Measurements from ENCODE around the gene RAB31. TPM values are rescaled to one million over a fixed set of nuclear protein-coding genes. Genes with fewer than 3 reads are reported as not detected.
"Not testable (repeated sequence)": the region's sequence is repeated elsewhere in the genome, so short reads cannot be mapped to it uniquely, and the experiment has no call there.

The RAB31 gene
- total and polyA plus RNA-seq, 5 donors from 2014 or later, result 0.78 to 5.8 (median 1.3) TPM

GRCh38 chr18:9900699-9901098, 192.6 kb downstream of the RAB31 start:
- Histone ChIP-seq H3K4me1 (ENCODE audit: control insufficient read depth, insufficient read depth, low read length, poor library complexity, severe bottlenecking) (no peaks in the 10 kb centered on the region), H3K27ac (ENCODE audit: insufficient read depth, low read length, poor library complexity, severe bottlenecking) (no peak overlapping the region), H3K4me3 (ENCODE audit: low read depth, low read length) (no peak overlapping the region), H3K9me3 (ENCODE audit: control insufficient read depth in 2 of 2, low read length in 2 of 2) (no peaks in the 10 kb centered on the region), H3K27me3 (ENCODE audit: control insufficient read depth, insufficient read depth, low read length) (peaks cover 3% of the 10 kb centered on the region), H3K36me3 (ENCODE audit: control insufficient read depth, insufficient read depth, low read length) (no peaks in the 10 kb centered on the region)
- DNase-seq, result no peak
- peaks cover 12% of the 10 kb centered on the region for H3K27me3 Mint-ChIP-seq
- H3K36me3 Mint-ChIP-seq, result no peaks in the 10 kb centered on the region
- H3K4me1 Mint-ChIP-seq, result peaks cover 0 to 8% (median 1%) of the 10 kb centered on the region in 4 donors
- ATAC-seq (ENCODE audit: low read depth in 2 of 2), result no peak
- no peak overlapping the region for H3K27ac Mint-ChIP-seq
- H3K9me3 Mint-ChIP-seq, result no peaks in the 10 kb centered on the region
- H3K4me3 Mint-ChIP-seq, result no peak overlapping the region

- DNase-seq, result no peak
- H3K9me3 ChIP-seq (ENCODE audit: control insufficient read depth in 2 of 2, low read length in 2 of 2), result no peaks in the 10 kb centered on the region
- Mint-ChIP-seq H3K27ac (no peak overlapping the region), H3K4me3 (no peak overlapping the region), H3K9me3 (no peaks in the 10 kb centered on the region), H3K36me3 (no peaks in the 10 kb centered on the region), H3K4me1 (peaks cover 0 to 8% (median 1%) of the 10 kb centered on the region in 4 donors), H3K27me3 (peaks cover 19% of the 10 kb centered on the region)
- no peak for ATAC-seq (ENCODE audit: low read depth in 2 of 2)
- no peak overlapping the region for H3K27ac ChIP-seq (ENCODE audit: insufficient read depth, low read length, poor library complexity, severe bottlenecking)
- H3K4me3 ChIP-seq (ENCODE audit: low read depth, low read length), result no peak overlapping the region
- no peaks in the 10 kb centered on the region for H3K36me3 ChIP-seq (ENCODE audit: control insufficient read depth, insufficient read depth, low read length)
- H3K4me1 ChIP-seq (ENCODE audit: control insufficient read depth, insufficient read depth, low read length, poor library complexity, severe bottlenecking), result no peaks in the 10 kb centered on the region
- peaks cover 5% of the 10 kb centered on the region for H3K27me3 ChIP-seq (ENCODE audit: control insufficient read depth, insufficient read depth, low read length)
Observed at GRCh38 chr18:9901377-9901776, 193.3 kb downstream of the RAB31 start.

GRCh38 chr18:9902264-9902663, 194.2 kb downstream of the RAB31 start:
- H3K4me1 ChIP-seq (ENCODE audit: control insufficient read depth, insufficient read depth, low read length, poor library complexity, severe bottlenecking); H3K27ac Mint-ChIP-seq; H3K36me3 ChIP-seq (ENCODE audit: control insufficient read depth, insufficient read depth, low read length); H3K27me3 ChIP-seq (ENCODE audit: control insufficient read depth, insufficient read depth, low read length); H3K4me3 ChIP-seq (ENCODE audit: low read depth, low read length); H3K4me3 Mint-ChIP-seq; ATAC-seq (ENCODE audit: low read depth in 2 of 2); H3K9me3 Mint-ChIP-seq; DNase-seq; H3K4me1 Mint-ChIP-seq; H3K9me3 ChIP-seq (ENCODE audit: control insufficient read depth in 2 of 2, low read length in 2 of 2); H3K36me3 Mint-ChIP-seq; H3K27ac ChIP-seq (ENCODE audit: insufficient read depth, low read length, poor library complexity, severe bottlenecking): not testable (repeated sequence)
- peaks cover 25% of the 10 kb centered on the region for H3K27me3 Mint-ChIP-seq

- no peak overlapping the region for H3K4me3 ChIP-seq (ENCODE audit: low read depth, low read length)
- no peaks in the 10 kb centered on the region for H3K36me3 Mint-ChIP-seq
- no peaks in the 10 kb centered on the region for H3K36me3 ChIP-seq (ENCODE audit: control insufficient read depth, insufficient read depth, low read length)
- DNase-seq (no peak), ATAC-seq (ENCODE audit: low read depth in 2 of 2) (no peak)
- H3K9me3 Mint-ChIP-seq, result peaks cover 0 to under 1% (median 0%) of the 10 kb centered on the region in 7 donors
- H3K4me1 ChIP-seq (ENCODE audit: control insufficient read depth, insufficient read depth, low read length, poor library complexity, severe bottlenecking), result no peaks in the 10 kb centered on the region
- H3K27me3 ChIP-seq (ENCODE audit: control insufficient read depth, insufficient read depth, low read length), result peaks cover 10% of the 10 kb centered on the region
- no peak overlapping the region for H3K27ac ChIP-seq (ENCODE audit: insufficient read depth, low read length, poor library complexity, severe bottlenecking)
- no peaks in the 10 kb centered on the region for H3K9me3 ChIP-seq (ENCODE audit: control insufficient read depth in 2 of 2, low read length in 2 of 2)
- H3K4me1 Mint-ChIP-seq, result peaks cover 0 to 8% (median 1%) of the 10 kb centered on the region in 4 donors
- H3K4me3 Mint-ChIP-seq, result no peak overlapping the region
- peaks cover 30% of the 10 kb centered on the region for H3K27me3 Mint-ChIP-seq
- no peak overlapping the region for H3K27ac Mint-ChIP-seq
Observed at GRCh38 chr18:9902832-9903231, 194.7 kb downstream of the RAB31 start.

GRCh38 chr18:9905401-9905922, 197.4 kb downstream of the RAB31 start:
- H3K9me3 Mint-ChIP-seq, result peaks cover 0 to 3% (median 0%) of the 10 kb centered on the region in 7 donors
- Histone ChIP-seq H3K27ac (ENCODE audit: insufficient read depth, low read length, poor library complexity, severe bottlenecking) (no peak overlapping the region), H3K36me3 (ENCODE audit: control insufficient read depth, insufficient read depth, low read length) (no peaks in the 10 kb centered on the region), H3K4me3 (ENCODE audit: low read depth, low read length) (no peak overlapping the region), H3K27me3 (ENCODE audit: control insufficient read depth, insufficient read depth, low read length) (peaks cover 23% of the 10 kb centered on the region), H3K4me1 (ENCODE audit: control insufficient read depth, insufficient read depth, low read length, poor library complexity, severe bottlenecking) (no peaks in the 10 kb centered on the region), H3K9me3 (ENCODE audit: control insufficient read depth in 2 of 2, low read length in 2 of 2) (no peaks in the 10 kb centered on the region)
- H3K36me3 Mint-ChIP-seq, result no peaks in the 10 kb centered on the region
- DNase-seq, result no peak
- no peak overlapping the region for H3K4me3 Mint-ChIP-seq
- H3K27ac Mint-ChIP-seq, result no peak overlapping the region
- ATAC-seq (ENCODE audit: low read depth in 2 of 2), result no peak
- H3K27me3 Mint-ChIP-seq, result peaks cover 50% of the 10 kb centered on the region
- no peaks in the 10 kb centered on the region for H3K4me1 Mint-ChIP-seq

GRCh38 chr18:9906481-9906880, 198.4 kb downstream of the RAB31 start:
- no peaks in the 10 kb centered on the region for H3K36me3 Mint-ChIP-seq
- H3K27me3 Mint-ChIP-seq, result peaks cover 50% of the 10 kb centered on the region
- H3K9me3 Mint-ChIP-seq, result peaks cover 0 to 3% (median 0%) of the 10 kb centered on the region in 7 donors
- DNase-seq (no peak), ATAC-seq (ENCODE audit: low read depth in 2 of 2) (no peak)
- no peaks in the 10 kb centered on the region for H3K4me1 Mint-ChIP-seq
- Histone ChIP-seq H3K27me3 (ENCODE audit: control insufficient read depth, insufficient read depth, low read length) (peaks cover 23% of the 10 kb centered on the region), H3K36me3 (ENCODE audit: control insufficient read depth, insufficient read depth, low read length) (no peaks in the 10 kb centered on the region), H3K9me3 (ENCODE audit: control insufficient read depth in 2 of 2, low read length in 2 of 2) (no peaks in the 10 kb centered on the region), H3K27ac (ENCODE audit: insufficient read depth, low read length, poor library complexity, severe bottlenecking) (no peak overlapping the region), H3K4me3 (ENCODE audit: low read depth, low read length) (no peak overlapping the region), H3K4me1 (ENCODE audit: control insufficient read depth, insufficient read depth, low read length, poor library complexity, severe bottlenecking) (no peaks in the 10 kb centered on the region)
- no peak overlapping the region for H3K4me3 Mint-ChIP-seq
- H3K27ac Mint-ChIP-seq, result no peak overlapping the region

DNA sequence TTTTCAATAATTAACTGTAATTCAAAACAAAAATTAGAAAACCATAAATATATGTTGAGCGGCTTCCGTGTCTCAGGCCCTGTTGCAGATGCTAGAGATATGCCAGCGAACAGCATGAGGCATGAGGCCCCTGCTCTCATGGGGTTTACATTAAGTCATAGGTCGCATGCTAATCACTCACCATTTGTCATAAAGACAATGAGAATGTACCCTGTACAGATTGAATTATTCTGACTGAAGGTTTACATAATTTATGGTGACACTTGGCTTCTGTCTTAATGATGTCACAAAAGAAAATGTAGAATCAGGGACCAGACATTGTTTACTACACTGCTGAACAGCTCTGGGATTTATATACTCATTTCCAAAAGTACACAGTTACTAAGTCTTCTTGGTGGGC, 199.8 kb downstream of the RAB31 start:
- Mint-ChIP-seq H3K27me3 (peaks cover 50% of the 10 kb centered on the region), H3K4me1 (peaks cover 0 to 2% (median 1%) of the 10 kb centered on the region in 4 donors), H3K27ac (no peak overlapping the region), H3K9me3 (peaks cover 0 to 3% (median 0%) of the 10 kb centered on the region in 7 donors), H3K4me3 (no peak overlapping the region), H3K36me3 (no peaks in the 10 kb centered on the region)
- DNase-seq, result no peak
- ATAC-seq (ENCODE audit: low read depth in 2 of 2), result no peak
- Histone ChIP-seq H3K27me3 (ENCODE audit: control insufficient read depth, insufficient read depth, low read length) (peaks cover 23% of the 10 kb centered on the region), H3K36me3 (ENCODE audit: control insufficient read depth, insufficient read depth, low read length) (no peaks in the 10 kb centered on the region), H3K4me3 (ENCODE audit: low read depth, low read length) (no peak overlapping the region), H3K9me3 (ENCODE audit: control insufficient read depth in 2 of 2, low read length in 2 of 2) (no peaks in the 10 kb centered on the region), H3K27ac (ENCODE audit: insufficient read depth, low read length, poor library complexity, severe bottlenecking) (no peak overlapping the region), H3K4me1 (ENCODE audit: control insufficient read depth, insufficient read depth, low read length, poor library complexity, severe bottlenecking) (peaks cover under 1% of the 10 kb centered on the region)

DNA sequence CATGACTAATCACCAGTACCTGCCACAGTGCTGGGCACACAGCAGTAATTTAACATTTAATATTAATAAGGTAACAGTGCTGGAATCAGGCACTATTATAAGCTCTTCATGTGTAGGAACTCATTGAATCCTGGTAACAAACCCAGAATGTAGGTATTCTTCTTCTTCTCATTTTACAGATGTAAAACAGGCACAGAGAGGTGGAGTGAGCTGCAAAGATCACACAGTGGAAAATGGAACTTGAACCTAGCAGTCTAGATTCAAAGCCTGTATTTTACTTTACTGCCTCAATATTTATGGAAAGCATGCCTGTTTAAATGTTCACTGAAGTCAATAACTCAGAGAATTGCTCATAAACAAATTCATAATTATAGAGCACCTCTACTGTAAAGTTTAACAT, 202.0 kb downstream of the RAB31 start:
- H3K4me1 Mint-ChIP-seq, result peaks cover 5 to 13% (median 10%) of the 10 kb centered on the region in 4 donors
- peaks cover 45% of the 10 kb centered on the region for H3K27me3 Mint-ChIP-seq
- no peak overlapping the region for H3K27ac Mint-ChIP-seq
- peaks cover 0 to 4% (median 0%) of the 10 kb centered on the region in 7 donors for H3K9me3 Mint-ChIP-seq
- no peak for ATAC-seq (ENCODE audit: low read depth in 2 of 2)
- H3K27me3 ChIP-seq (ENCODE audit: control insufficient read depth, insufficient read depth, low read length), result peaks cover 23% of the 10 kb centered on the region
- no peaks in the 10 kb centered on the region for H3K9me3 ChIP-seq (ENCODE audit: control insufficient read depth in 2 of 2, low read length in 2 of 2)
- no peak overlapping the region for H3K4me3 ChIP-seq (ENCODE audit: low read depth, low read length)
- H3K36me3 Mint-ChIP-seq, result no peaks in the 10 kb centered on the region
- no peak overlapping the region for H3K4me3 Mint-ChIP-seq
- H3K27ac ChIP-seq (ENCODE audit: insufficient read depth, low read length, poor library complexity, severe bottlenecking), result no peak overlapping the region
- H3K4me1 ChIP-seq (ENCODE audit: control insufficient read depth, insufficient read depth, low read length, poor library complexity, severe bottlenecking), result peaks cover 6% of the 10 kb centered on the region
- no peak for DNase-seq
- H3K36me3 ChIP-seq (ENCODE audit: control insufficient read depth, insufficient read depth, low read length), result no peaks in the 10 kb centered on the region
